HCT116 (cell line): ENCODE measurements around the gene PGAM5. TPM values are rescaled to one million over a fixed set of nuclear protein-coding genes. Genes with fewer than 3 reads are reported as not detected.

Experiments used
- ATAC-seq: fragments of 200-7000 bp; cut with Tn5 transposase; 2 replicates; pipeline ENCODE4 v1.9.1; 2020; ENCODE audit warnings: mild to moderate bottlenecking, moderate library complexity
- BruUV-seq: library from RNA; stranded (reverse); fragments of 400-500 nt; replicated peaks from 2 replicates; lab custom pipeline; 2021; lab: Mats Ljungman, UMichigan
- CTCF ChIA-PET: fragments of 300-600 bp; sonication (Branson Sonifier 250); formaldehyde crosslinking; loops from one replicate; lab custom pipeline; 2021; ENCODE audit warnings: antibody characterized with exemption; lab: Charles Lee
- POLR2A ChIA-PET: fragments of 300-600, 350-600 bp; sonication (Branson Sonifier 250); formaldehyde crosslinking; loops from one replicate; lab custom pipeline; 2021; ENCODE audit warnings: antibody characterized with exemption; lab: Charles Lee
- RAD21 ChIA-PET, 2 experiments: fragments of 300-600 bp; sonication (Branson Sonifier 250); formaldehyde crosslinking; loops; one replicate each; lab custom pipeline; 2023; ENCODE audit warnings: low total read pairs in 2 of 2; ENCODE audit not compliant: uncharacterized antibody in 2 of 2, unreplicated experiment in 2 of 2, low non-redundant PET in 1 of 2; lab: Charles Lee
- DNase-seq: peaks from one replicate; pipeline ENCODE4 v3.0.0-alpha.2; 2010; ENCODE audit warnings: low read depth, low spot score
- H2AFZ ChIP-seq: fragments of 200-600 bp; shearing (Covaris generic), sonication (generic); 2 replicates; pipeline ENCODE4 v1.6.1; 2017; ENCODE audit warnings: low read depth, mixed run types, mixed read lengths, antibody characterized with exemption, low read length; ENCODE audit not compliant: poor library complexity, severe bottlenecking
- H3K27ac ChIP-seq: 2 replicates; pipeline ENCODE4 v1.5.1; 2012; ENCODE audit warnings: low read depth, low read length
- H3K27me3 ChIP-seq: fragments of 200-600 bp; sonication (generic); 2 replicates; pipeline ENCODE4 v1.6.1; 2016; ENCODE audit warnings: mixed run types, low read length, mixed read lengths; ENCODE audit not compliant: insufficient read depth
- H3K36me3 ChIP-seq, 2 experiments: fragments of 200-500 bp in 1 of 2; fragments of 200-600 bp in 1 of 2; sonication (Bioruptor generic) in 1 of 2; sonication (generic) in 1 of 2; 2 replicates each; pipeline versions ENCODE4 v1.5.1 to v1.6.1; 2014 to 2016; ENCODE audit warnings: low read length in 2 of 2, inconsistent platforms in 1 of 2, mixed read lengths in 1 of 2, mixed run types in 1 of 2; ENCODE audit not compliant: insufficient read depth in 2 of 2, control insufficient read depth in 1 of 2
- H3K4me1 ChIP-seq, 2 experiments: fragments of 200-600 bp in 1 of 2; sonication (generic) in 1 of 2; 2 replicates each; pipeline versions ENCODE4 v1.5.1 to v1.6.1; 2012 to 2017; ENCODE audit warnings: low read length in 2 of 2, inconsistent platforms in 1 of 2, mild to moderate bottlenecking in 1 of 2, mixed read lengths in 1 of 2, mixed run types in 1 of 2, moderate library complexity in 1 of 2; ENCODE audit not compliant: insufficient read depth in 2 of 2, control insufficient read depth in 1 of 2
- H3K4me2 ChIP-seq: fragments of 200-600 bp; sonication (generic); 2 replicates; pipeline ENCODE4 v1.6.1; 2017; ENCODE audit warnings: mixed run types, low read length, mixed read lengths
- H3K4me3 ChIP-seq, 2 experiments: fragments of 200-600 bp in 1 of 2; sonication (generic) in 1 of 2; replicated peaks in 1 of 2; 2 replicates each; pipeline ENCODE4 v1.5.1; 2011 to 2016; ENCODE audit warnings: low read length in 2 of 2, control low read depth in 1 of 2, low read depth in 1 of 2, mild to moderate bottlenecking in 1 of 2, mixed read lengths in 1 of 2, mixed run types in 1 of 2
- H3K79me2 ChIP-seq: fragments of 200-600 bp; sonication (generic); 2 replicates; pipeline ENCODE4 v1.6.1; 2017; ENCODE audit warnings: mild to moderate bottlenecking, mixed run types, low read length, moderate library complexity, mixed read lengths; ENCODE audit not compliant: insufficient read depth
- H3K9ac ChIP-seq: fragments of 200-600 bp; sonication (generic); 2 replicates; pipeline ENCODE4 v1.6.1; 2016; ENCODE audit warnings: low read length, mixed read lengths
- H3K9me2 ChIP-seq: fragments of 200-600 bp; sonication (generic), shearing (Covaris generic); 2 replicates; pipeline ENCODE4 v1.6.1; 2017; ENCODE audit warnings: mixed run types, mild to moderate bottlenecking, moderate library complexity; ENCODE audit not compliant: insufficient read depth
- H3K9me3 ChIP-seq, 2 experiments: fragments of 200-500 bp in 1 of 2; fragments of 200-600 bp in 1 of 2; sonication (Bioruptor generic) in 1 of 2; sonication (generic) in 1 of 2; 2 replicates each; pipeline ENCODE4 v1.6.1; 2014 to 2017; ENCODE audit warnings: low read length in 2 of 2, mixed read lengths in 2 of 2, inconsistent platforms in 1 of 2, low read depth in 1 of 2, mild to moderate bottlenecking in 1 of 2, mixed run types in 1 of 2, moderate library complexity in 1 of 2; ENCODE audit not compliant: control insufficient read depth in 1 of 2, insufficient read depth in 1 of 2
- H4K20me1 ChIP-seq: fragments of 200-600 bp; sonication (generic), shearing (Covaris generic); 2 replicates; pipeline ENCODE4 v1.6.1; 2017; ENCODE audit warnings: mixed run types, mild to moderate bottlenecking, moderate library complexity; ENCODE audit not compliant: insufficient read depth
- ATF3 ChIP-seq: IDR thresholded peaks from 2 replicates; pipeline ENCODE4 v1.6.1; 2012
- CEBPB ChIP-seq: IDR thresholded peaks from 2 replicates; pipeline ENCODE4 v1.6.1; 2012; ENCODE audit warnings: low read depth
- EGR1 ChIP-seq: IDR thresholded peaks from 2 replicates; pipeline ENCODE4 v1.6.1; 2012; ENCODE audit warnings: low read depth
- EZH2 ChIP-seq: fragments of 200-600 bp; sonication (generic); IDR thresholded peaks from 2 replicates; pipeline ENCODE4 v1.6.1; 2017; ENCODE audit warnings: antibody characterized with exemption, mixed run types
- EZH2phosphoT487 ChIP-seq: fragments of 200-600 bp; IDR thresholded peaks from 2 replicates; pipeline ENCODE4 v1.6.1; 2018; ENCODE audit warnings: antibody characterized with exemption, borderline replicate concordance
- JUND ChIP-seq: IDR thresholded peaks from 2 replicates; pipeline ENCODE4 v1.6.1; 2012
- MAX ChIP-seq: IDR thresholded peaks from 2 replicates; pipeline ENCODE4 v1.6.1; 2012
- POLR2A ChIP-seq: IDR thresholded peaks from 2 replicates; pipeline ENCODE4 v1.7.0; 2011; ENCODE audit warnings: borderline replicate concordance; ENCODE audit not compliant: insufficient read depth, insufficient read length; ENCODE audit errors: extremely low read depth
- POLR2AphosphoS5 ChIP-seq: IDR thresholded peaks from 2 replicates; pipeline ENCODE4 v1.6.1; 2011; ENCODE audit warnings: mild to moderate bottlenecking, low read depth, low read length, moderate library complexity
- RAD21 ChIP-seq: IDR thresholded peaks from 2 replicates; pipeline ENCODE4 v1.6.1; 2012; ENCODE audit warnings: low read depth, mild to moderate bottlenecking
- SIN3A ChIP-seq: IDR thresholded peaks from 2 replicates; pipeline ENCODE4 v1.6.1; 2012; ENCODE audit warnings: low read depth
- SP1 ChIP-seq: IDR thresholded peaks from 2 replicates; pipeline ENCODE4 v1.6.1; 2012; ENCODE audit warnings: low read depth
- TCF7L2 ChIP-seq: IDR thresholded peaks from 2 replicates; pipeline ENCODE4 v1.7.0; 2011; ENCODE audit warnings: borderline replicate concordance, inconsistent platforms; ENCODE audit not compliant: insufficient read depth, insufficient read length; ENCODE audit errors: extremely low read depth
- YY1 ChIP-seq: IDR thresholded peaks from 2 replicates; pipeline ENCODE4 v1.6.1; 2011; ENCODE audit warnings: low read length, low read depth, moderate library complexity, mild to moderate bottlenecking; ENCODE audit not compliant: insufficient replicate concordance; ENCODE audit errors: extremely low read depth
- ZBTB33 ChIP-seq: IDR thresholded peaks from 2 replicates; pipeline ENCODE4 v1.6.1; 2011; ENCODE audit warnings: mild to moderate bottlenecking, low read length, moderate library complexity; ENCODE audit not compliant: insufficient replicate concordance; ENCODE audit errors: extremely low read depth
- ZFX ChIP-seq: fragments of 450-650 bp; IDR thresholded peaks from 2 replicates; pipeline ENCODE4 v1.6.1; 2017
- intact Hi-C: fragments of 100-400 bp; cut with micrococcal nuclease; formaldehyde crosslinking; loops from 2 replicates; pipeline ENCODE4 v1.10.0; 2022
- total RNA-seq: library from RNA; stranded (reverse); gene quantifications from one replicate; pipeline ENCODE4 v1.2.1, GENCODE V29; 2021; ENCODE audit not compliant: unreplicated experiment

The PGAM5 gene
- total RNA-seq, 1 experiment from 2014 or later = 98.3 TPM

GRCh38 chr12:132672116-132672515 lies 38.5 kb upstream of the PGAM5 start:
- POLR2A ChIA-PET = no interaction called here
- intact Hi-C loops = no loop called here
- TF ChIP-seq MAX (no peak), CEBPB (no peak), TCF7L2 (no peak), POLR2A (no peak), ZBTB33 (no peak), EZH2phosphoT487 (no peak), EGR1 (no peak), EZH2 (no peak), JUND (no peak), RAD21 (no peak), YY1 (no peak), POLR2AphosphoS5 (no peak), ATF3 (no peak), SP1 (no peak), SIN3A (no peak), ZFX (no peak)

More at GRCh38 chr12:132672116-132672515, 38.5 kb upstream of the PGAM5 start:
- Histone ChIP-seq H2AFZ (no peak overlapping the region), H3K4me2 (no peak overlapping the region), H3K27me3 (no peaks in the 10 kb centered on the region), H3K27ac (no peak overlapping the region), H3K4me3 (no peak overlapping the region), H3K9me2 (no peaks in the 10 kb centered on the region), H3K9me3 (no peaks in the 10 kb centered on the region), H3K4me1 (no peaks in the 10 kb centered on the region), H3K9ac (no peak overlapping the region), H4K20me1 (no peaks in the 10 kb centered on the region), H3K36me3 (peaks cover 55 to 63% of the 10 kb centered on the region in 2 experiments), H3K79me2 (peaks cover 17% of the 10 kb centered on the region)
- no TSS peak for BruUV-seq
- no peak for DNase-seq
- no peak for ATAC-seq
- ChIA-PET RAD21 (no interaction called here), CTCF (no interaction called here)
